SU-DHL-6 (cell line): ENCODE data around the gene EHMT2.

Experiments used
- H2AFZ ChIP-seq: fragments of 200-600 bp; sonication (generic); 2 replicates; pipeline ENCODE4 v1.6.1; 2014; ENCODE audit warnings: low read depth, mild to moderate bottlenecking, moderate library complexity, mixed read lengths, antibody characterized with exemption, low read length; ENCODE audit not compliant: severe bottlenecking
- H3F3A ChIP-seq: fragments of 200-600 bp; shearing (Covaris generic); 2 replicates; pipeline ENCODE4 v1.6.0; 2016; ENCODE audit warnings: antibody characterized with exemption, mild to moderate bottlenecking; ENCODE audit not compliant: insufficient read depth
- H3K27ac ChIP-seq: fragments of 200-600 bp; sonication (generic); 2 replicates; pipeline ENCODE4 v1.5.1; 2016; ENCODE audit warnings: low read depth, mild to moderate bottlenecking, low read length, moderate library complexity, mixed read lengths
- H3K27me3 ChIP-seq: fragments of 200-600 bp; sonication (generic), shearing (Covaris generic); 2 replicates; pipeline ENCODE4 v1.6.0; 2014; ENCODE audit warnings: mild to moderate bottlenecking, low read length
- H3K36me3 ChIP-seq: fragments of 200-600 bp; sonication (generic); 2 replicates; pipeline ENCODE4 v1.6.1; 2014; ENCODE audit warnings: mild to moderate bottlenecking, low read length, mixed read lengths
- H3K4me2 ChIP-seq: fragments of 300-600, 200-600 bp; shearing (Covaris generic), sonication (generic); 2 replicates; pipeline ENCODE4 v1.6.0; 2014; ENCODE audit warnings: low read length, low read depth, mild to moderate bottlenecking; ENCODE audit not compliant: poor library complexity, severe bottlenecking
- H3K4me3 ChIP-seq: fragments of 200-600 bp; sonication (generic); 2 replicates; pipeline ENCODE4 v1.5.1; 2014; ENCODE audit warnings: antibody characterized with exemption, low read length, mild to moderate bottlenecking, mixed read lengths; ENCODE audit not compliant: insufficient read depth, poor library complexity, severe bottlenecking
- H3K79me2 ChIP-seq: fragments of 200-600 bp; sonication (generic); 2 replicates; pipeline ENCODE4 v1.6.1; 2014; ENCODE audit warnings: mild to moderate bottlenecking, low read length, moderate library complexity; ENCODE audit not compliant: insufficient read depth
- H3K9ac ChIP-seq: fragments of 200-600 bp; sonication (generic); 2 replicates; pipeline ENCODE4 v1.7.0; 2014; ENCODE audit warnings: mild to moderate bottlenecking, low read length
- H3K9me2 ChIP-seq: fragments of 200-600 bp; sonication (generic); replicated peaks from 2 replicates; pipeline ENCODE4 v1.6.1; 2014; ENCODE audit warnings: low read length; ENCODE audit not compliant: insufficient read depth
- H3K9me3 ChIP-seq: fragments of 200-600 bp; sonication (generic); 2 replicates; pipeline ENCODE4 v1.6.1; 2014; ENCODE audit warnings: low read length, mixed read lengths; ENCODE audit not compliant: insufficient read depth
- H4K20me1 ChIP-seq: fragments of 200-600 bp; sonication (generic); 2 replicates; pipeline ENCODE4 v1.6.1; 2014; ENCODE audit warnings: low read depth, mild to moderate bottlenecking, antibody characterized with exemption, low read length, moderate library complexity, mixed read lengths
- CTCF ChIP-seq: fragments of 200-600 bp; sonication (generic); IDR thresholded peaks from one replicate; pipeline ENCODE4 v1.5.1; 2017; ENCODE audit warnings: antibody characterized with exemption, mild to moderate bottlenecking, low read length, moderate library complexity; ENCODE audit not compliant: insufficient read depth, poor library complexity, severe bottlenecking
- EZH2phosphoT487 ChIP-seq: fragments of 200-600 bp; sonication (generic), shearing (Covaris generic); conservative IDR thresholded peaks from 2 replicates; pipeline ENCODE4 v1.6.1; 2018; ENCODE audit warnings: mild to moderate bottlenecking, antibody characterized with exemption, low read length, moderate library complexity, mixed read lengths

EHMT2 gene

GRCh38 chr6:31898383-31899011 lies 999 bp upstream of the EHMT2 start:
- peak overlapping the region; percentile 68 for H2AFZ ChIP-seq
- peak overlapping the region; percentile 72 for H3K4me3 ChIP-seq
- H3K36me3 ChIP-seq: peaks cover 16% of the 10 kb centered on the region
- H3K4me2 ChIP-seq: peak overlapping the region; percentile 74
- no peaks in the 10 kb centered on the region for H3K9me2 ChIP-seq
- H3K27ac ChIP-seq: peak overlapping the region; percentile 84
- H4K20me1 ChIP-seq: no peaks in the 10 kb centered on the region
- no peaks in the 10 kb centered on the region for H3K9me3 ChIP-seq
- TF ChIP-seq CTCF: no peak
- no peak for TF ChIP-seq EZH2phosphoT487
- H3K27me3 ChIP-seq: no peaks in the 10 kb centered on the region
- peaks cover 4% of the 10 kb centered on the region; the same call in 1 of the 2 replicates for H3K79me2 ChIP-seq
- H3K9ac ChIP-seq: peak overlapping the region; percentile 77
- peaks cover 63% of the 10 kb centered on the region for H3F3A ChIP-seq

GRCh38 chr6:31896856-31897611 lies 464 bp downstream of the EHMT2 start:
- Histone ChIP-seq H3K9ac (peak overlapping the region; percentile 77), H3K9me2 (no peaks in the 10 kb centered on the region), H3K79me2 (peaks cover 4% of the 10 kb centered on the region; the same call in 1 of the 2 replicates), H3K27me3 (no peaks in the 10 kb centered on the region), H3F3A (peaks cover 51% of the 10 kb centered on the region), H3K36me3 (peaks cover 23% of the 10 kb centered on the region), H2AFZ (peak overlapping the region; percentile 89), H3K4me2 (peak overlapping the region; percentile 62), H3K9me3 (no peaks in the 10 kb centered on the region), H3K4me3 (peak overlapping the region; percentile 72), H4K20me1 (no peaks in the 10 kb centered on the region), H3K27ac (peak overlapping the region; percentile 84)
- TF ChIP-seq EZH2phosphoT487: no peak
- no peak for TF ChIP-seq CTCF

GRCh38 chr6:31896493-31896855 lies 1.0 kb downstream of the EHMT2 start:
- Histone ChIP-seq H3K36me3 (peaks cover 26% of the 10 kb centered on the region), H3K4me3 (peak overlapping the region; percentile 72), H2AFZ (peak overlapping the region; percentile 89), H3F3A (peaks cover 52% of the 10 kb centered on the region), H3K79me2 (peaks cover 4% of the 10 kb centered on the region; the same call in 1 of the 2 replicates), H3K27me3 (no peaks in the 10 kb centered on the region), H3K9me2 (no peaks in the 10 kb centered on the region), H3K9me3 (no peaks in the 10 kb centered on the region), H3K9ac (peak overlapping the region; percentile 77), H4K20me1 (no peaks in the 10 kb centered on the region), H3K4me2 (peak overlapping the region; percentile 62), H3K27ac (peak overlapping the region; percentile 84)
- TF ChIP-seq CTCF: no peak
